NT2/D1 (cell line): ENCODE data around the gene USP20.

Source experiments
- SUZ12 ChIP-seq: IDR thresholded peaks from 2 replicates; pipeline ENCODE4 v1.6.1; 2011; ENCODE audit not compliant: insufficient read length, insufficient read depth; ENCODE audit errors: extremely low read depth
- YY1 ChIP-seq: IDR thresholded peaks from 2 replicates; pipeline ENCODE4 v1.6.1; 2011; ENCODE audit not compliant: insufficient read length, insufficient read depth
- ZNF274 ChIP-seq: IDR thresholded peaks from 2 replicates; pipeline ENCODE4 v1.6.1; 2011; ENCODE audit warnings: mild to moderate bottlenecking, low read depth, low read length

DNA sequence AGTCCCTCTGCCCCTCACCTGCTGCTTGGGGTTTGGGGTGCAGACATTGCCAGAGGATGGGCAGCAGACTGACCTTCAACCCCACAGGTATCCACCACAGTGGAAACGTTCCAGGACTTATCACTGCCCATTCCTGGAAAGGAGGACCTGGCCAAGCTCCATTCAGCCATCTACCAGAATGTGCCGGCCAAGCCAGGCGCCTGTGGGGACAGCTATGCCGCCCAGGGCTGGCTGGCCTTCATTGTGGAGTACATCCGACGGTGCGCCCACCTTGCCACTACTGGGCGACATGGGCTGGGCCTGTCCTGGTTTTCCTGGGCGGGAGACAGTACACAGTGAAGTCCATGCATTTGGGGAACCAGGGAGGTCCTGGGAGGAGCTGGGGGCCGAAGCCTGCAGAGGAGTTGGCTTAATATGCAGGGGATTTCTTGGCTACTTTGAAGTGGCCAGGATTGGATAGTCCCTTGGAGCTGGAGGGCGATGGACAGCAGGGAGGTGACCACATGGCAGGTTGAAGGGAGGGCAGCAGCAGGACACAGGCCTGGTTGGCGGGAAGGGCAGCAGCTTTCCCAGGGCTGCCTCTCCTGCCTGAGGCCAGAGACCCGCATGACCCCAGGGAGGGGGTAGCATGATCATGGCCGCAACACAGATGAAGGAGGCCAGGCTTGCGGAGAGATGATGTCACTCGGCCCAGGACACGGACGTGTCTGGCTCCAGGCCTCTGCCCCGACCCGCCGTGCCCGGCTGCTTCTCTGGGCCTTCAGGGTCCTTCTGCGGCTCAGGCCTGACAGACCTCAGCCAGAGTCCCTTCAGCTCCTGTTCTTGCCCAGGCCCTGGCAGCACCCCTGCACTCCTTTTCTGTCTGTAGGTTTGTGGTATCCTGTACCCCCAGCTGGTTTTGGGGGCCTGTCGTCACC lies 34.6 kb downstream of the USP20 start:
- TF ChIP-seq ZNF274, result no peak
- no peak for TF ChIP-seq YY1
- TF ChIP-seq SUZ12, result no peak
